Adipocyte (in vitro differentiated cells): ENCODE measurements around the gene NOVA2.

ENCODE experiments used
- DNase-seq: peaks from one replicate; pipeline ENCODE4 v3.0.0-alpha.2; 2015; ENCODE audit warnings: low read depth
- H3K27me3 ChIP-seq: replicated peaks from 2 replicates; pipeline ENCODE4 v1.7.0; 2013; ENCODE audit warnings: mild to moderate bottlenecking, low read length, moderate library complexity; ENCODE audit not compliant: control insufficient read depth, insufficient read depth
- H3K36me3 ChIP-seq: 2 replicates; pipeline ENCODE4 v1.7.0; 2013; ENCODE audit warnings: low read length, mild to moderate bottlenecking, moderate library complexity; ENCODE audit not compliant: control insufficient read depth, insufficient read depth, severe bottlenecking
- H3K4me1 ChIP-seq: 2 replicates; pipeline ENCODE4 v1.7.0; 2013; ENCODE audit warnings: mild to moderate bottlenecking, low read length, moderate library complexity; ENCODE audit not compliant: control insufficient read depth, insufficient read depth
- H3K4me3 ChIP-seq: 2 replicates; pipeline ENCODE4 v1.7.0; 2013; ENCODE audit warnings: mild to moderate bottlenecking, low read length, moderate library complexity
- H3K9ac ChIP-seq: 2 replicates; pipeline ENCODE4 v1.7.0; 2013; ENCODE audit warnings: mild to moderate bottlenecking, low read length, moderate library complexity
- H3K9me3 ChIP-seq: 2 replicates; pipeline ENCODE4 v1.7.0; 2013; ENCODE audit warnings: mild to moderate bottlenecking, low read length, moderate library complexity; ENCODE audit not compliant: control insufficient read depth

The NOVA2 gene

GRCh38 chr19:45934551-45935230 is 39.0 kb downstream of the NOVA2 start:
- Histone ChIP-seq H3K9ac (no peak overlapping the region), H3K4me3 (no peak overlapping the region), H3K9me3 (peaks cover 7% of the 10 kb centered on the region), H3K36me3 (no peaks in the 10 kb centered on the region), H3K4me1 (no peaks in the 10 kb centered on the region), H3K27me3 (peaks cover 67% of the 10 kb centered on the region)
- no peak for DNase-seq

GRCh38 chr19:45933759-45934158 is 39.9 kb downstream of the NOVA2 start:
- no peaks in the 10 kb centered on the region for H3K4me1 ChIP-seq
- no peak overlapping the region for H3K9ac ChIP-seq
- H3K36me3 ChIP-seq: no peaks in the 10 kb centered on the region
- H3K27me3 ChIP-seq: peaks cover 58% of the 10 kb centered on the region
- peaks cover 7% of the 10 kb centered on the region for H3K9me3 ChIP-seq
- DNase-seq: no peak
- H3K4me3 ChIP-seq: no peak overlapping the region

- peaks cover 5% of the 10 kb centered on the region for H3K4me1 ChIP-seq
- no peak overlapping the region for H3K9ac ChIP-seq
These were observed 42.6 kb downstream of the NOVA2 start for GRCh38 chr19:45931055-45931454.

GRCh38 chr19:45929247-45929646 is 44.4 kb downstream of the NOVA2 start:
- no peaks in the 10 kb centered on the region for H3K9me3 ChIP-seq
- no peak overlapping the region for H3K9ac ChIP-seq
- DNase-seq: no peak
- H3K4me3 ChIP-seq: no peak overlapping the region
- H3K4me1 ChIP-seq: peaks cover 5% of the 10 kb centered on the region
- peaks cover 27% of the 10 kb centered on the region for H3K27me3 ChIP-seq
- no peaks in the 10 kb centered on the region for H3K36me3 ChIP-seq

More at GRCh38 chr19:45931055-45931454, 42.6 kb downstream of the NOVA2 start:
- H3K27me3 ChIP-seq: peaks cover 37% of the 10 kb centered on the region
- H3K4me3 ChIP-seq: no peak overlapping the region
- no peaks in the 10 kb centered on the region for H3K36me3 ChIP-seq
- no peak for DNase-seq
- H3K9me3 ChIP-seq: no peaks in the 10 kb centered on the region

- Histone ChIP-seq H3K27me3 (peaks cover 21% of the 10 kb centered on the region), H3K36me3 (no peaks in the 10 kb centered on the region), H3K9ac (no peak overlapping the region), H3K4me1 (peaks cover 5% of the 10 kb centered on the region), H3K4me3 (no peak overlapping the region), H3K9me3 (no peaks in the 10 kb centered on the region)
- peak; percentile 93 for DNase-seq
These were observed 46.0 kb downstream of the NOVA2 start for GRCh38 chr19:45927565-45928261.

GRCh38 chr19:45924891-45925447 is 48.7 kb downstream of the NOVA2 start:
- H3K4me1 ChIP-seq: peaks cover 5% of the 10 kb centered on the region

GRCh38 chr19:45922281-45922680 is 51.4 kb downstream of the NOVA2 start:
- Histone ChIP-seq H3K36me3 (no peaks in the 10 kb centered on the region), H3K9me3 (no peaks in the 10 kb centered on the region), H3K4me1 (no peaks in the 10 kb centered on the region), H3K9ac (no peak overlapping the region), H3K4me3 (no peak overlapping the region), H3K27me3 (peaks cover 24% of the 10 kb centered on the region)
- no peak for DNase-seq

More at GRCh38 chr19:45924891-45925447, 48.7 kb downstream of the NOVA2 start:
- Histone ChIP-seq H3K36me3 (no peaks in the 10 kb centered on the region), H3K4me3 (no peak overlapping the region), H3K9ac (no peak overlapping the region), H3K9me3 (no peaks in the 10 kb centered on the region), H3K27me3 (peaks cover 12% of the 10 kb centered on the region)
- DNase-seq: no peak

GRCh38 chr19:45920458-45920857 is 53.2 kb downstream of the NOVA2 start:
- peaks cover 22% of the 10 kb centered on the region for H3K27me3 ChIP-seq
- H3K9ac ChIP-seq: no peak overlapping the region
- H3K9me3 ChIP-seq: no peaks in the 10 kb centered on the region
- no peak overlapping the region for H3K4me3 ChIP-seq
- H3K4me1 ChIP-seq: peaks cover 4% of the 10 kb centered on the region
- DNase-seq: no peak
- H3K36me3 ChIP-seq: no peaks in the 10 kb centered on the region

GRCh38 chr19:45919678-45920077 is 54.0 kb downstream of the NOVA2 start:
- Histone ChIP-seq H3K36me3 (no peaks in the 10 kb centered on the region), H3K9ac (no peak overlapping the region), H3K27me3 (peaks cover 22% of the 10 kb centered on the region), H3K4me1 (peaks cover 6% of the 10 kb centered on the region), H3K9me3 (no peaks in the 10 kb centered on the region), H3K4me3 (no peak overlapping the region)
- no peak for DNase-seq

GRCh38 chr19:45918721-45919120 is 54.9 kb downstream of the NOVA2 start:
- H3K9me3 ChIP-seq: no peaks in the 10 kb centered on the region
- peaks cover 6% of the 10 kb centered on the region for H3K4me1 ChIP-seq
- DNase-seq: no peak
- H3K4me3 ChIP-seq: no peak overlapping the region
- H3K27me3 ChIP-seq: peaks cover 26% of the 10 kb centered on the region
- H3K36me3 ChIP-seq: no peaks in the 10 kb centered on the region
- H3K9ac ChIP-seq: no peak overlapping the region

- H3K9ac ChIP-seq: no peak overlapping the region
- no peak overlapping the region for H3K4me3 ChIP-seq
- no peaks in the 10 kb centered on the region for H3K36me3 ChIP-seq
- peaks cover 32% of the 10 kb centered on the region for H3K27me3 ChIP-seq
- H3K4me1 ChIP-seq: peaks cover 6% of the 10 kb centered on the region
- no peak for DNase-seq
- H3K9me3 ChIP-seq: no peaks in the 10 kb centered on the region
These were observed 56.1 kb downstream of the NOVA2 start for GRCh38 chr19:45917421-45918091.
